WERI-Rb-1 (cell line): Measurements from ENCODE around the gene RALGAPA2.

Experiments
- DNase-seq: peaks from one replicate; pipeline ENCODE4 v3.0.0-alpha.2; 2020
- H3K27ac ChIP-seq: fragments of 250-450 bp; sonication (Bioruptor Pico); 2 replicates; pipeline ENCODE4 v1.5.1; 2020; ENCODE audit warnings: mild to moderate bottlenecking, moderate library complexity
- H3K27me3 ChIP-seq: fragments of 250-450 bp; sonication (Bioruptor Pico); 2 replicates; pipeline ENCODE4 v1.5.1; 2021; ENCODE audit warnings: mild to moderate bottlenecking, low read depth, moderate library complexity; ENCODE audit not compliant: insufficient read depth, severe bottlenecking
- H3K36me3 ChIP-seq: fragments of 250-450 bp; sonication (Bioruptor Pico); 2 replicates; pipeline ENCODE4 v1.5.1; 2020; ENCODE audit warnings: mild to moderate bottlenecking, moderate library complexity
- H3K4me3 ChIP-seq: 2 replicates; pipeline ENCODE4 v1.5.1; 2011; ENCODE audit warnings: low read depth, mild to moderate bottlenecking, control low read depth, low read length
- H3K9me3 ChIP-seq: fragments of 250-450 bp; sonication (Bioruptor Pico); 2 replicates; pipeline ENCODE4 v1.5.1; 2021; ENCODE audit warnings: mild to moderate bottlenecking, moderate library complexity; ENCODE audit not compliant: severe bottlenecking
- TF ChIP-seq, protein P1 (sequence below): IDR thresholded peaks from 2 replicates; pipeline ENCODE4 v1.5.1; 2011; ENCODE audit warnings: low read depth, mild to moderate bottlenecking, control low read depth, inconsistent platforms, low read length

The RALGAPA2 gene

GRCh38 chr20:20498076-20498861, 214.2 kb downstream of the RALGAPA2 start:
- TF ChIP-seq, protein P1, sequence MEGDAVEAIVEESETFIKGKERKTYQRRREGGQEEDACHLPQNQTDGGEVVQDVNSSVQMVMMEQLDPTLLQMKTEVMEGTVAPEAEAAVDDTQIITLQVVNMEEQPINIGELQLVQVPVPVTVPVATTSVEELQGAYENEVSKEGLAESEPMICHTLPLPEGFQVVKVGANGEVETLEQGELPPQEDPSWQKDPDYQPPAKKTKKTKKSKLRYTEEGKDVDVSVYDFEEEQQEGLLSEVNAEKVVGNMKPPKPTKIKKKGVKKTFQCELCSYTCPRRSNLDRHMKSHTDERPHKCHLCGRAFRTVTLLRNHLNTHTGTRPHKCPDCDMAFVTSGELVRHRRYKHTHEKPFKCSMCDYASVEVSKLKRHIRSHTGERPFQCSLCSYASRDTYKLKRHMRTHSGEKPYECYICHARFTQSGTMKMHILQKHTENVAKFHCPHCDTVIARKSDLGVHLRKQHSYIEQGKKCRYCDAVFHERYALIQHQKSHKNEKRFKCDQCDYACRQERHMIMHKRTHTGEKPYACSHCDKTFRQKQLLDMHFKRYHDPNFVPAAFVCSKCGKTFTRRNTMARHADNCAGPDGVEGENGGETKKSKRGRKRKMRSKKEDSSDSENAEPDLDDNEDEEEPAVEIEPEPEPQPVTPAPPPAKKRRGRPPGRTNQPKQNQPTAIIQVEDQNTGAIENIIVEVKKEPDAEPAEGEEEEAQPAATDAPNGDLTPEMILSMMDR: no peak
- peak overlapping the region; percentile 78 for H3K27ac ChIP-seq
- DNase-seq: peak; percentile 81

DNA sequence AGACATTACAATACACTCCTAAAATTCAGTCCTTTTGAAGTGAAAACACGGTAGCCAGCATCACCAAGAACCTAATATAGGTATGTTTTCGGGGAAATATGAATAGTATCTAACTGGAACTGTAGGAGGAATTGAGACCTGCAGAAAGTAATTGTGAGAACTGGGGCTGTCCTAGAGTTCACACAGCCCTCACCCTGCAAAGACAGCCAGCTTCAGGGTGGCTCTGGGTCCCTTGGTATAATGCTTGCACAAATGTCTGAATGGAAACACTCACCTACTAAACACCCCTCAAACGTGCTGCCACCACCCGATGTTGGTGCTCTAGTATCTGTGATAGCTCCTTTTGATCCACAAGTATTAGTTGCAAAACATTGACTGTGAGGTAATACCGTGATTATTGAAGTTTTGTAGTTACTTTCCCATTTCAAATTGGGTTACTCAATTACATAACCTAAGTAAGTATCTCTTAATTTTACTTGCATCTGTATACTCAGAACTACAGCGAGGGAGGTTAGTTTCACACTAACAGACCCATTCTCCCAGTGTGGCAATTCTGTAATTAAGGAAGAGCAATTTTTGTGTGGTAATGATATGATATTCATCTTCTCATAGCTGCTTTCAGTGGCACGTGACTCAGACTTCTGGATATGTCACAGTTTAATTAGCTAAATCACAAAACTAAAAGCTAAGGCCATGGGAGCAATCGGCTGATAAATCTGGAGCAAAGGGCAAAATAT, 215.0 kb downstream of the RALGAPA2 start:
- no peak for DNase-seq
- Histone ChIP-seq H3K27me3 (no peaks in the 10 kb centered on the region), H3K27ac (peak overlapping the region; percentile 16), H3K4me3 (no peak overlapping the region), H3K36me3 (peaks cover 13% of the 10 kb centered on the region), H3K9me3 (no peaks in the 10 kb centered on the region)
- TF ChIP-seq, protein P1: no peak

More at GRCh38 chr20:20498076-20498861, 214.2 kb downstream of the RALGAPA2 start:
- peaks cover 13% of the 10 kb centered on the region for H3K36me3 ChIP-seq
- no peaks in the 10 kb centered on the region for H3K9me3 ChIP-seq
- no peaks in the 10 kb centered on the region for H3K27me3 ChIP-seq
- H3K4me3 ChIP-seq: no peak overlapping the region

DNA sequence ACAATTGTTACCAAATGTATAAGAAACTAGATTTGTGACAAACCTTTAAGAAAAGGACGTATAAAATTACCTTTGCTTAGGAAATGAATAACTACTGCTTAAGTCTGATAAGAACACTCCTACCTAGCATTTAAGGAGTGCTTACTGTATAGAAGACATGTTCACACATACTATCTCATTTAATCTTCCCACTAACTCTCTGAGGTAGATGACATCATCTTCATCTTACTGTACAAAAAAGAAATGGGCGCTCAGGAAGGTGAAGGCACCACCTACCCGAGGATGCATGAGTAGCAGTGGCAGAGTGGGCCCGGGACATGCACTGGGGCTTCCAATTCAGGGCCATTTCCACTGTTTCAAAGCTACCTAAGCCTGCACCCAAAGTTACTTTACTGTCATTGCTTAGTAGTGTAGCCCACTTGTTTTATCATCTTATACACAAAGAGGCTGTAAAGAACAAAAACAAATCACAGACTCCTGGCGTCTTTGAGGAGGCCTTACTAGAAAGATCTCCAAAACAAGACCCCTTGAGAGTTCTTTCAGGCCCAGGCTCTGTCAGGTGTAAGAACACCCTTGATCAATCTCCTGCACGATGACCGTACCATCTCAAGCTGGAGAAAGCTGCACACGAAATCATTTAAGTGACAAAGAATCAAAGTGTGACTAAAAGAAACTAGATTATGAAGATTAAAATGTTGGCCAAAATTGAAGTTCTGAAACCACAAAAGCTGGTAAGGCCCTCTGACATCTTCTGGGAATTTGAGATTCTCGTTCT, 216.5 kb downstream of the RALGAPA2 start:
- H3K27me3 ChIP-seq: no peaks in the 10 kb centered on the region
- no peak for DNase-seq
- no peak overlapping the region for H3K27ac ChIP-seq
- TF ChIP-seq, protein P1: no peak
- no peak overlapping the region for H3K4me3 ChIP-seq
- no peaks in the 10 kb centered on the region for H3K9me3 ChIP-seq
- H3K36me3 ChIP-seq: peaks cover 4% of the 10 kb centered on the region

GRCh38 chr20:20493701-20494100, 218.7 kb downstream of the RALGAPA2 start:
- Histone ChIP-seq H3K27me3 (no peaks in the 10 kb centered on the region), H3K27ac (no peak overlapping the region), H3K9me3 (no peaks in the 10 kb centered on the region), H3K4me3 (no peak overlapping the region), H3K36me3 (no peaks in the 10 kb centered on the region; the same call in none of the 2 replicates)
- TF ChIP-seq, protein P1: no peak
- DNase-seq: no peak

GRCh38 chr20:20492521-20493332, 219.7 kb downstream of the RALGAPA2 start:
- DNase-seq: no peak
- H3K9me3 ChIP-seq: no peaks in the 10 kb centered on the region
- H3K4me3 ChIP-seq: no peak overlapping the region
- H3K27ac ChIP-seq: no peak overlapping the region
- H3K27me3 ChIP-seq: no peaks in the 10 kb centered on the region
- H3K36me3 ChIP-seq: no peaks in the 10 kb centered on the region; the same call in none of the 2 replicates
- TF ChIP-seq, protein P1: no peak
